GM13976 (cell line): ENCODE measurements around the gene PSMD8.

Experiments used
- DNase-seq: peaks from one replicate; pipeline ENCODE4 v3.0.0; 2012; ENCODE audit warnings: low spot score
- in situ Hi-C: fragments of 300-500 bp; cut with MboI; formaldehyde crosslinking; loops from one replicate; pipeline ENCODE4 v1.12.0; 2022; ENCODE audit warnings: low sequenced_read_pairs, mixed read lengths, inconsistent platforms; ENCODE audit not compliant: unreplicated experiment
- TF ChIP-seq, protein P1 (sequence below): IDR thresholded peaks from 2 replicates; pipeline ENCODE4 v1.5.1; 2012; ENCODE audit warnings: borderline replicate concordance, mild to moderate bottlenecking; ENCODE audit not compliant: insufficient read depth; ENCODE audit errors: extremely low read depth, missing control alignments, control extremely low read depth

Gene PSMD8

DNA sequence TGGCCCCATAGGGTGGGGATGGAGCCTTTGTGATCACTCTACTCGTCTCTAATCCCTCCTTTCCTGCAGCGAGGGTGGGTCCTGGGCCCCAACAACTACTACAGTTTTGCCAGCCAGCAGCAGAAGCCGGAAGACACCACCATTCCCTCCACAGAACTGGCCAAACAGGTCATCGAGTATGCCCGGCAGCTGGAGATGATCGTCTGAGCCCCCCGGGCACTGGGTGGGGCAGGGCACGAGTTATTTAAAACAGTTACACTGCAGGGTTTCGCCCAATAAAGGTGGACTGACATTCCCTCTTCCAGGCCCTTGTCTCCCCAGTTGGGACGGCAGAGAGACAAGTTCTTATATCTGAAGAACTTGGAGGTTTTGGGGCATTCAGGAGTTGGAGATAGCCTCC is 8.8 kb downstream of the PSMD8 start:
- TF ChIP-seq, protein P1, sequence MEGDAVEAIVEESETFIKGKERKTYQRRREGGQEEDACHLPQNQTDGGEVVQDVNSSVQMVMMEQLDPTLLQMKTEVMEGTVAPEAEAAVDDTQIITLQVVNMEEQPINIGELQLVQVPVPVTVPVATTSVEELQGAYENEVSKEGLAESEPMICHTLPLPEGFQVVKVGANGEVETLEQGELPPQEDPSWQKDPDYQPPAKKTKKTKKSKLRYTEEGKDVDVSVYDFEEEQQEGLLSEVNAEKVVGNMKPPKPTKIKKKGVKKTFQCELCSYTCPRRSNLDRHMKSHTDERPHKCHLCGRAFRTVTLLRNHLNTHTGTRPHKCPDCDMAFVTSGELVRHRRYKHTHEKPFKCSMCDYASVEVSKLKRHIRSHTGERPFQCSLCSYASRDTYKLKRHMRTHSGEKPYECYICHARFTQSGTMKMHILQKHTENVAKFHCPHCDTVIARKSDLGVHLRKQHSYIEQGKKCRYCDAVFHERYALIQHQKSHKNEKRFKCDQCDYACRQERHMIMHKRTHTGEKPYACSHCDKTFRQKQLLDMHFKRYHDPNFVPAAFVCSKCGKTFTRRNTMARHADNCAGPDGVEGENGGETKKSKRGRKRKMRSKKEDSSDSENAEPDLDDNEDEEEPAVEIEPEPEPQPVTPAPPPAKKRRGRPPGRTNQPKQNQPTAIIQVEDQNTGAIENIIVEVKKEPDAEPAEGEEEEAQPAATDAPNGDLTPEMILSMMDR, result no peak
- in situ Hi-C loops, result no loop called here
- DNase-seq, result no peak

DNA sequence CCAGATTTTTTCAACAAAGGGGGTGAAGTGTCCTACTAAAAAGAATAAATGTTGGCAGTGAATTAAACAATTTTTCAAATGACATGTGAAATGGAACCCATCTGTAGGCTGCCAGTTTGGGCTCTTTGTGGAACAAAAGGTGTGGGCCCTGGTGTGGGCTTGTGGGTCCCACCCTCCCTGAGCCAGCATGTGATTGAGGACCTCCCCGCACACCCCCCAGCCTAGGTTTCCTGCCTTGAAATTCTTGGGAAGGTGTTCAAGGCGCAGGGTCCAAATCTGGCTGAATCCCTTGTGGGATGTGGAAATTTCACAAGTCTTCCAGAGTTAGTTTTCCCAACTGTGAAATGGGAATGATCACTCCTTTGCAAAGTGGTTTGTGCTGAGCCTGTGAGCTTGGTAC is 9.4 kb downstream of the PSMD8 start:
- TF ChIP-seq, protein P1, result no peak
- no peak for DNase-seq
- in situ Hi-C loops, result no loop called here

DNA sequence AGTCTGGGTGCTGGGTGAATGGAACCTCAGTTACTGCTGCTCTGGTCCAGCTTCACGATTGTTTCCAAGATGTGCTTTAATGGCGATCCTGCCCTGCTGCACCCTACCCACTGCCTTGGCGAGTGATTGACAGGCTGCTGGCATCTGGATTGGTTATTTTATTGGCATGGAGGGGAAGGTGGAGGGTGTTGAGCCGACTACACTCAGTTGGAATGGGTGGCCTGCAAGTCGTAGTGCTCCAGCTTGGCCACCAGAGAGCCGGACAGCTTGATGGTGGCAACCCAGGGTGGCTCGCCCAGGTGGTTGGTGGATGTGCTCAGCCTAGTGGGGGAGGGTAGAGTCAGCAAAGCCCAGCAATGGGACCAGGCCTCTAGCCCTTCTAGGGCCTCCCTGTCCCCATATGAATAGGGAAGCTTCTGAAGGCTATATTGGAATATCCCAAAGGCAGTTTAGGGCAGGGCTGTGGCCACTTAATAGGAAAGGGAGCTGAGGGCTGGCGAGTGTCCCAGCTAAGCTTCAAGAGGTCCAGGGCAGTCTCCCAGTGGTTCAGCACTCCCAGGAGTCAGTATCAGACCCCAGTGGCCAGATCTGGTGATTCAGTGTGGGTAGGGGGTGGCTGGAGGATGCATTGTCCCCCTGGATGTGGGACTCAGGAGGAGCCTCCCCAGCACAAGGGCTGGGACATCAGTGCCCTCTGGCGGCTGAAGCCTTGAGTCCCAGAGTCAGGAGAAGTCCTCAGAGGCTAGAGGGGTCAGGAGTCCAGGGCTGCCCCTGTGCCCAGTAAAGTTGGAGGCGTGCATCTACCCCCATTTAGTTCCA is 10.0 kb downstream of the PSMD8 start:
- TF ChIP-seq, protein P1, result no peak
- in situ Hi-C loops, result no loop called here
- DNase-seq, result no peak

DNA sequence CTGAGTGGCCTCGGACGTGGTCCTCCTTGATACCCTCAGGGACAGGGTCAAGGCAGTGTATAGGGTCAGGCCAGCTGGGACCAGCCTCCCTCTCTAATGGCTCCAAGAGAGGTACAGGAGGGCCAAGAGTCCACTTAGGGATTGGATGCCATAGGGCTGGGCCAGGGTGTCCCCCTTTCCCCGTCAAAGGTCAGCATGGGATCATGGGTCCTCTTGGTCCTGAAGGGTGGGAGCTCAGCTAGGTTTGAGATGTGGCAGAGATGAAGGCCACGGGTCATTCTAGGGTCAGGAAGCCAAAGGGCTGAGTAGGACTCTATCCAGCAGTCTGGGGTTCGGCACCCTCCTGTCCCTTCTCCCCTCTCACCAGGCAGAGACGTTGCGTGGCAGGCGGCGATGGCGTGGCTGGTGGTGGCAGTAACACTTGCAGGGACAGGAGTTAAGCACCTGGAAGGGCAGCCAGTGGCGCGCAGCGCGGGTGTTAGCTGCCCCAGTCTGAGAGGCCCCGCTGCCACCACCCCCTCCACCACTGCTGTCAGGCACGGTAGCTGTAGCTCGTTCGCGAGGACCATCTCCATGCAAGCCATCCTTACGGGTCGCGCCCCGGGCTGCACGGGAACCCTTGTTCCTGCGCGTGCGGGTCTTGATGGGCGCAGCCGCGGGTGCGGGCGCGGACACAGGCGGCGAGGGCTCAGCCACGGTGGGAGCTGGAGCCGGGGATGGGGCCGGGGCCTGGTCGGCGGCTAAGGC is 10.9 kb downstream of the PSMD8 start:
- in situ Hi-C loops, result no loop called here
- no peak for DNase-seq
- TF ChIP-seq, protein P1, result no peak

DNA sequence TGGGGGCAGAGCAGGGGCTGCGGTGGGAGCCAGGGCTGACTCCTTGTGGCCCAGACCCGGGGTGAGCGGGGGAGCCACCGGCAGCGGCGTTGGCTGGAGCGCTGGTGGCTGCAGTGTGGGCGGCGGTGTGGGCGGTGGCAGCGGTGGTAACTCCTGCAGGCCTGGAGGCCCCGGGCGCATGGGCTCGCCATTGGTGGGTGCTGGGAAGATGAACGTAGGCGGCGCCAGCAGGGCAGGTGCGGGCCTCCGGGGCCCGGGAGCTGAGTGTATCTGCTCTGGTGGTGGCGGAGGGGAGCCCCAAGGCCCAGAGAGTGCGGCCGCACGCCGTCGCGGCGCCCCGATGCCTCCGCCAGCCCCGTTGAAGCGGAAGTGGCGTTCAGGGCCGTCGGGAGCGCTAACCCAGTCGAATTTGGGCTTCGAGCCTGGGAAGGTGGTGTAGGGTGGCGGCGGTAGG is 11.5 kb downstream of the PSMD8 start:
- TF ChIP-seq, protein P1, result no peak
- peak; percentile 46 for DNase-seq
- in situ Hi-C loops, result no loop called here

DNA sequence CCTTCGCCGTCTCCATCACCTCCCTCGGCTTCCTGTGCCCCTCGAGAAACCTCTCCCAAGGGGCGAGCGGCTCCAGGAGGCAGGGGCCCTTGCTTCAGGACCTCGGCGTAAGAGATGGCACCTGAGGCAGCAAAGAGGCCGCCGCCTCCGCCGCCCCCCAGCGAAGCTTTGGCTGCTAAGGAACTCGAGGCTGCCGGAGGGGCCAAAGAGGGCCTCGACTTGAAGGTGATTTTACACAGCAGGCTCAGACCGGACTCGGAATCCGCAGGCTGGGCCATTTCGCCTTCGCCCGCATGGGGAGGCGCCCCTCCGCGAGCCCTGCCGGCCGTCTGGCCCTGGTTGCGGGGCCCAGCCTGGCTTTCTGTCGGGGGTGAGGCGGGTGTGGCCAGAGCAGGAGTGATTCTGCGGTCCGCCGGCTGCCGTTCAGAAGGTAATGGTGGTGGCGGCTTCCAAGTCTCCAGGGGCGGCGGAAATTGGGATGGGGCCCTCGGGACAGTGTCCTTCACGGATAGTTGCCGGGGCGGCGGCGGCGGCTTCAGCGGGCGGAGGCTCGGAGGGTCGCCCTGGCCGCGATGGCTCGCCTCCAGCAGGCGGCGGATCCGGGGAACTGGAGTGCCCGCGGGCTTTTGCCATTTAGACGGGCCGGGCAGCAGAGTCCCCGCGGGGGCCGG is 12.1 kb downstream of the PSMD8 start:
- in situ Hi-C loops, result no loop called here
- no peak for DNase-seq
- TF ChIP-seq, protein P1, result no peak
